HepG2 (cell line): ENCODE results near the gene TMEM184B.

ENCODE experiments used
- AFF4 ChIP-seq: sonication (generic); formaldehyde crosslinking; IDR thresholded peaks from 2 replicates; pipeline ENCODE4 v1.4.0; 2020; ENCODE audit warnings: missing genetic modification reagents
- BRD4 ChIP-seq: sonication (generic); formaldehyde crosslinking; IDR thresholded peaks from 2 replicates; pipeline ENCODE4 v1.4.0; 2020; ENCODE audit warnings: missing genetic modification reagents
- CTCF ChIP-seq: sonication (generic); formaldehyde crosslinking; IDR thresholded peaks from 2 replicates; pipeline ENCODE4 v1.5.0; 2020; ENCODE audit warnings: mild to moderate bottlenecking, missing genetic modification reagents, moderate library complexity
- DPF2 ChIP-seq: sonication (generic); formaldehyde crosslinking; IDR thresholded peaks from 2 replicates; pipeline ENCODE4 v1.4.0; 2020; ENCODE audit warnings: mild to moderate bottlenecking, low read depth, missing genetic modification reagents, borderline replicate concordance
- FOXO1 ChIP-seq: sonication (generic); formaldehyde crosslinking; IDR thresholded peaks from 2 replicates; pipeline ENCODE4 v1.4.0; 2020; ENCODE audit warnings: missing genetic modification reagents
- FOXP1 ChIP-seq, 2 experiments: fragments of 450-650 bp in 1 of 2; IDR thresholded peaks; 2 replicates each; pipeline ENCODE4 v1.6.1; 2017 to 2018; ENCODE audit warnings: antibody characterized with exemption in 1 of 2
- GMEB1 ChIP-seq: sonication (generic); formaldehyde crosslinking; IDR thresholded peaks from 2 replicates; pipeline ENCODE4 v1.5.1; 2020; ENCODE audit warnings: missing genetic modification reagents, mild to moderate bottlenecking, borderline replicate concordance
- POLR2A ChIP-seq, 2 experiments: IDR thresholded peaks; 2 replicates each; pipeline ENCODE4 v1.6.1; 2011; ENCODE audit warnings: low read depth in 2 of 2, low read length in 2 of 2, mild to moderate bottlenecking in 1 of 2, moderate library complexity in 1 of 2; ENCODE audit not compliant: insufficient read depth in 1 of 2
- SMAD1 ChIP-seq: sonication (generic); formaldehyde crosslinking; IDR thresholded peaks from 2 replicates; pipeline ENCODE4 v1.4.0; 2020; ENCODE audit warnings: missing genetic modification reagents, low read depth, mild to moderate bottlenecking, borderline replicate concordance
- TBP ChIP-seq: sonication (generic); formaldehyde crosslinking; IDR thresholded peaks from 2 replicates; pipeline ENCODE4 v1.5.0; 2020; ENCODE audit warnings: missing genetic modification reagents
- ZNF431 ChIP-seq: sonication (generic); formaldehyde crosslinking; IDR thresholded peaks from 2 replicates; pipeline ENCODE4 v1.9.0; 2022; ENCODE audit warnings: missing genetic modification reagents, low read depth, mild to moderate bottlenecking, borderline replicate concordance

- TF ChIP-seq AFF4 (CRISPR knock-in tag), result no peak
- TF ChIP-seq SMAD1 (CRISPR knock-in tag), result no peak
- TF ChIP-seq BRD4 (CRISPR knock-in tag), result no peak
- no peak for TF ChIP-seq CTCF (CRISPR knock-in tag)
- no peak for TF ChIP-seq FOXP1 (IDR thresholded peaks at IDR 0.05)
- no peak for TF ChIP-seq FOXP1 (CRISPR knock-in tag; IDR thresholded peaks at IDR 0.05)
- TF ChIP-seq TBP, result no peak
- no peak for TF ChIP-seq ZNF431 (CRISPR knock-in tag)
- TF ChIP-seq FOXO1 (CRISPR knock-in tag), result no peak
- TF ChIP-seq DPF2 (CRISPR knock-in tag), result no peak
- no peak for TF ChIP-seq GMEB1 (CRISPR knock-in tag)
- no peak for TF ChIP-seq POLR2A (IDR thresholded peaks at IDR 0.05; ENCODE audit: insufficient read depth in 1 of 2, low read depth in 2 of 2, low read length in 2 of 2)
These were observed 32.0 kb downstream of the TMEM184B start for GRCh38 chr22:38240734-38241252.
